H1 (cell line): ENCODE data around the gene CCNB1. TPM values are rescaled to one million over a fixed set of nuclear protein-coding genes. Genes with fewer than 3 reads are reported as not detected.

Experiments used
- CHD7 ChIP-seq: fragments of 300-600 bp; sonication (generic); IDR thresholded peaks from 2 replicates; pipeline ENCODE4 v1.7.1; 2012; ENCODE audit warnings: low read length, moderate library complexity, mild to moderate bottlenecking, inconsistent platforms; ENCODE audit not compliant: insufficient replicate concordance
- CTCF ChIP-seq, 3 experiments: IDR thresholded peaks; 1 replicate in 2 of 3; 2 replicates in 1 of 3; pipeline versions ENCODE4 v1.5.1 to v1.6.1; 2011; ENCODE audit warnings: low read length in 3 of 3, mild to moderate bottlenecking in 3 of 3, inconsistent platforms in 2 of 3, low read depth in 1 of 3, moderate library complexity in 1 of 3; ENCODE audit not compliant: insufficient read depth in 1 of 3; ENCODE audit errors: control extremely low read depth in 1 of 3
- EGR1 ChIP-seq: IDR thresholded peaks from 2 replicates; pipeline ENCODE4 v1.6.1; 2011; ENCODE audit warnings: low read depth, low read length, borderline replicate concordance
- EZH2 ChIP-seq: fragments of 200-600 bp; sonication (generic); IDR thresholded peaks from 2 replicates; pipeline ENCODE4 v1.7.1; 2012; ENCODE audit warnings: low read depth, mild to moderate bottlenecking, moderate library complexity, low read length, inconsistent platforms; ENCODE audit not compliant: severe bottlenecking
- RXRA ChIP-seq: IDR thresholded peaks from 2 replicates; pipeline ENCODE4 v1.6.1; 2011; ENCODE audit warnings: low read depth, mild to moderate bottlenecking, low read length, moderate library complexity; ENCODE audit not compliant: insufficient read depth
- SAP30 ChIP-seq: fragments of 300-600 bp; sonication (generic); IDR thresholded peaks from 2 replicates; pipeline ENCODE4 v1.7.1; 2012; ENCODE audit warnings: low read length, moderate library complexity, mild to moderate bottlenecking, inconsistent platforms; ENCODE audit not compliant: insufficient read depth, insufficient replicate concordance
- SP1 ChIP-seq: IDR thresholded peaks from 2 replicates; pipeline ENCODE4 v1.6.1; 2011; ENCODE audit warnings: low read depth, low read length
- SUZ12 ChIP-seq: fragments of 200-600 bp; sonication (generic); IDR thresholded peaks from 2 replicates; pipeline ENCODE4 v1.6.1; 2012; ENCODE audit warnings: mild to moderate bottlenecking, inconsistent platforms, low read length, moderate library complexity, mixed read lengths
- YY1 ChIP-seq: IDR thresholded peaks from 2 replicates; pipeline ENCODE4 v1.6.1; 2011; ENCODE audit warnings: low read depth, mild to moderate bottlenecking, low read length
- polyA plus RNA-seq, 7 experiments: library from polyadenylated mRNA; depleted of rRNA in 3 of 7; stranded (reverse) in 5 of 7; unstranded in 2 of 7; fragments of >200 nt in 5 of 7; fragments of 200-250 nt in 2 of 7; gene quantifications; 1 replicate in 5 of 7; 2 replicates in 1 of 7; 4 replicates in 1 of 7; pipeline versions ENCODE4 v1.2.1 to v1.2.3, GENCODE V29; 2011 to 2013; ENCODE audit warnings: missing spikeins in 2 of 7, mixed read lengths in 2 of 7
- total RNA-seq: library from RNA; stranded (reverse); fragmentation: NEBNext Ultra II Directional; extraction: Animal tissue kit (Norgen Biotek cat#: 25700); gene quantifications from 2 replicates; pipeline ENCODE4 v1.2.1, GENCODE V29; 2021

The CCNB1 gene
- total and polyA plus RNA-seq, 2 of the 8 experiments (the other 6 are each of a cell fraction or from before 2014, with no cell fraction given) = 122 to 338 TPM

GRCh38 chr5:69134126-69134525 is 32.8 kb upstream of the CCNB1 start (continued):
- TF ChIP-seq CHD7 = no peak
- TF ChIP-seq CTCF (IDR thresholded peaks at IDR 0.05; ENCODE audit: control extremely low read depth in 1 of 3, insufficient read depth in 1 of 3, low read depth in 1 of 3, low read length in 3 of 3) = no peak
- TF ChIP-seq EZH2 = no peak
- TF ChIP-seq SP1 = no peak
- no peak for TF ChIP-seq SAP30
- no peak for TF ChIP-seq SUZ12
- TF ChIP-seq YY1 = no peak
- TF ChIP-seq EGR1 = no peak
- TF ChIP-seq RXRA = no peak
